Bronchial epithelial cell (primary cell): ENCODE results near the gene UBQLN1. TPM values are rescaled to one million over a fixed set of nuclear protein-coding genes. Genes with fewer than 3 reads are reported as not detected.

Experiments used
- DNase-seq: peaks from one replicate; pipeline ENCODE4 v3.0.0-alpha.2; 2010; ENCODE audit warnings: low read depth
- FAIRE-seq: peaks from 2 replicates; lab custom pipeline; 2011; peaks lifted over from hg19 to GRCh38; lab: Jason Lieb, UNC
- H3K27me3 ChIP-seq: 2 replicates; pipeline ENCODE4 v1.5.1; 2011; ENCODE audit warnings: low read length; ENCODE audit not compliant: control insufficient read depth, insufficient read depth
- H3K36me3 ChIP-seq: 2 replicates; pipeline ENCODE4 v1.5.1; 2011; ENCODE audit warnings: low read length; ENCODE audit not compliant: control insufficient read depth, insufficient read depth
- H3K4me3 ChIP-seq: 2 replicates; pipeline ENCODE4 v1.5.1; 2011; ENCODE audit warnings: mild to moderate bottlenecking, low read depth, low read length, control low read depth
- total RNA-seq: library from RNA; depleted of rRNA; stranded (reverse); fragments of >200 nt; gene quantifications from 2 replicates; pipeline ENCODE4 v1.2.1, GENCODE V29; 2014
- TF ChIP-seq, protein P1 (sequence below): IDR thresholded peaks from 2 replicates; pipeline ENCODE4 v1.5.1; 2011; ENCODE audit warnings: mild to moderate bottlenecking, moderate library complexity, low read length, control low read depth, inconsistent platforms; ENCODE audit not compliant: insufficient read depth, severe bottlenecking

Gene UBQLN1
- total RNA-seq, 1 donor from 2014 or later, result 96.4 TPM

DNA sequence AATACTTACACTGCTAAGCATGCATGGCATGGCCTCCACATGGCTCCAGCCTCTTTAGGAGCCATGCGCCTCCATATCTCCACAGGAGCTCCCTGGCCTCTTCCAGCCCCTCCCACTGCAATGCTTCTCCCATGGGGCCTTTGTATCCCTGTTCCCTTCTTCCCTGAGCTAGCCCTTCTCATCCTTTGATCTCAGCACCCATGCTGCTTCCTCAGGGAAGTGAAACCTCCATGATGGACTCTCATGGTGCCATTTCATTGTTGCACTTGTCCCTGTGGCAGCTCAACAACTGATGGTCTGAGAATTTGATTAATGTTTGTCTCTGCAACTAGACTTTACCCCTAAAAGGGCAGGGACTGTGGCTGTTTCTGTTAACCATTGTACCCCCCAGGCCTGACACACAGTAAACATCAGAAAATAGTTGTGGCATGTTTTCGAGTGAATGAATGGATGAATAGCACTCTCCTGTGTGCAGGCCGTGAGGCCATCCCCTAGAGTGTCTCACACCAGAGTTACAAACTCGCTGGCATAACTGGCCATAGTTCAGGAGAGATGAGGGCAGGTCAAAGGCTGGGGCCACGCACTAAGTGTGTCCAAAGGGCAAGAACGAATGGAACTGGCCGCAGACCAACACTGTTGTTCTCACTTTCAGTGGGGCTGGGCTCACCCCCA is 78.2 kb downstream of the UBQLN1 start:
- TF ChIP-seq, protein P1, sequence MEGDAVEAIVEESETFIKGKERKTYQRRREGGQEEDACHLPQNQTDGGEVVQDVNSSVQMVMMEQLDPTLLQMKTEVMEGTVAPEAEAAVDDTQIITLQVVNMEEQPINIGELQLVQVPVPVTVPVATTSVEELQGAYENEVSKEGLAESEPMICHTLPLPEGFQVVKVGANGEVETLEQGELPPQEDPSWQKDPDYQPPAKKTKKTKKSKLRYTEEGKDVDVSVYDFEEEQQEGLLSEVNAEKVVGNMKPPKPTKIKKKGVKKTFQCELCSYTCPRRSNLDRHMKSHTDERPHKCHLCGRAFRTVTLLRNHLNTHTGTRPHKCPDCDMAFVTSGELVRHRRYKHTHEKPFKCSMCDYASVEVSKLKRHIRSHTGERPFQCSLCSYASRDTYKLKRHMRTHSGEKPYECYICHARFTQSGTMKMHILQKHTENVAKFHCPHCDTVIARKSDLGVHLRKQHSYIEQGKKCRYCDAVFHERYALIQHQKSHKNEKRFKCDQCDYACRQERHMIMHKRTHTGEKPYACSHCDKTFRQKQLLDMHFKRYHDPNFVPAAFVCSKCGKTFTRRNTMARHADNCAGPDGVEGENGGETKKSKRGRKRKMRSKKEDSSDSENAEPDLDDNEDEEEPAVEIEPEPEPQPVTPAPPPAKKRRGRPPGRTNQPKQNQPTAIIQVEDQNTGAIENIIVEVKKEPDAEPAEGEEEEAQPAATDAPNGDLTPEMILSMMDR, result no peak
- Histone ChIP-seq H3K27me3 (no peaks in the 10 kb centered on the region), H3K36me3 (peaks cover 2% of the 10 kb centered on the region), H3K4me3 (no peak overlapping the region)
- DNase-seq (no peak), FAIRE-seq (no peak)

DNA sequence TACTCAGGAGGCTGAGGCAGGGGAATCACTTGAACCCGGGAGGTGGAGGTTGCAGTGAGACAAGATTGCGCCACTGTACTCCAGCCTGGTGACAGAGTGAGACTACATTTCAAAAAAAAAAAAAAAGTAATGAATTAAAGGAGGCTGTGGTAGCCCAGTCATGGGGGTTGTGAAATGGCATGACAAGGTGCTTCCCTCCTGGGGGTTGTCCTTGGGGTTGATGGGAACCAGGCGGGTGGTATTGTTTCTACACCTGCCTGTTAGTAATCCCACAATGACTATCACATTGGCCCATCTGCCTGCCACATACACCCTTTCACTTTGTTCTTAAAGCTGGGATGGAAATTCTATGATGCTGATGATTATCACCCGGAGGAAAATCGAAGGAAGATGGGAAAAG is 79.2 kb downstream of the UBQLN1 start:
- Histone ChIP-seq H3K27me3 (no peaks in the 10 kb centered on the region), H3K4me3 (no peak overlapping the region), H3K36me3 (peaks cover 2% of the 10 kb centered on the region)
- no peak for DNase-seq
- TF ChIP-seq, protein P1, result no peak
- no peak for FAIRE-seq

DNA sequence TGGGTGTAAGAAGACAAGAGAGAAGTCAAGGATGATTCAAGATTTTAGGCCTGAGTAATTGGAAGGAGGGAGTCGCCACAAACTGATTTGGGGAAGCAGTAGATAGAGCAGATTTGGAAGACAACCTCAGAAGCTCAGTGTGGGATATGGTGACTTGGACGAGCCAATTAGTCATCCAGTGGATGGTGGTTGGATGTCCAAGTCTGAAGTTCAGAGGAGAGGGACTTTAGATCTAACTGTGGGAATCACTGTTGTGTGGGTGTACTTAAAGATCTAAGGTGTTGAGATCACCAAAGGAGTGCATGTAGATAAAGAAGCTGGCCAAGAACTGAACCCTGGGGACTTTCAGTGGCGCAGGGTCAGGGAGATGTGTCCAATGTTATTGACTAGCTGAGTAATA is 82.6 kb downstream of the UBQLN1 start:
- DNase-seq, result no peak
- no peak for FAIRE-seq
- Histone ChIP-seq H3K36me3 (peaks cover 2% of the 10 kb centered on the region), H3K4me3 (no peak overlapping the region), H3K27me3 (no peaks in the 10 kb centered on the region)
- TF ChIP-seq, protein P1, result no peak

DNA sequence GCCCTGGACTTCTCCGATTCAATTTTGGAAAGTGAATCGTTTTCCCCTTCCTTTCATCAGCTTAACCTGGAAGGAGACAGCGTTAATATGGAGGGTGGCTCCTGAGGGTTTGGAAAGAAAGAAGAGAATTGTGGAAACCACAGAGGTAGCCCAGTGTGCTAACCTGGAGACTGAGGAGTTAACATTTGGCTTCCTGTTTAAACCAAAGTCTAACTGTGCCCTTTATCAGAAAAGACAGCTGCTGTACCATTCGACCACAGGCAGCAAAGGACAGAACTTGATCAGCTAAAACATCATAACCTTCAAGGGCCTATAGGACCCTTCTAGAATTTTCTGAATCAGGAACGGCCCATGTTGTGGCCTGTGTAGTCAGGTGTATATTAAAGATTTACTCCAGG is 84.1 kb downstream of the UBQLN1 start:
- FAIRE-seq (no peak), DNase-seq (no peak)
- Histone ChIP-seq H3K4me3 (peak overlapping the region; percentile 65), H3K27me3 (no peaks in the 10 kb centered on the region), H3K36me3 (no peaks in the 10 kb centered on the region)
- TF ChIP-seq, protein P1, result no peak

DNA sequence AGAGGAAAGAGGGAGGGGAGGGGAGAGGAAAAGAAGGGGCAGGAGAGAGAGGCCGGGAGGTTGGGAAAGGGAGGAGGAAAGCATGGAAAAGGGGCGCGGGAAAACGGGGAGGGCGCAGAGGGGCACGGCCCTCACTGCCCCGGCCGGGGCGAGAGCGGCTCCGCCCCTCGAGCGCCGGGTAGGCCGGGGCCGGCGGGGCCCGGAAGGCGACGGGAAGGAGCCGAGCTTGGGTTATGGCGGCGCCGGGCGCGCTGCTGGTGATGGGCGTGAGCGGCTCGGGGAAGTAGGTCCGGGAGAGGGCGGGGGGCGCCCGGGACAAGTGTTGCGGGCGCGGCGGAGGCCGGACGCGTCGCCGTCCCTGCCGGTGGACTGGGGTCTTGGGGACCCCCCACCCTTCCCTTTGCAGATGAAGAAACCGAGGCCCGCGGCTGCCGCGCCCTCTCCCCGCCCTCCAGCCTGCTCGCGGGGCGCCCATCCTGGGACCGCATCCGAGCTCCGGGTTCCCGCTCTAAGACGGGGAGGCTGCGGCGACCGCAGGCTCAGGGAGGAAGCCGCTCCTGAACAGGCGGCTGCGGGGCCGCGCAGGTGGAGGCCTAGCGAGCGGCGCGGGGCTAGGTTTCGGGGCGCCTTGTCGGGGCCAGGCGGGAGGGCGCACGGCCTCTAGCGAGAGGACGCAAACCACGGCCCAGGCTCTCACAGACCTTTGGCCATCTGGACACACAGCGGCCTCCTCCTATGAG is 84.6 kb downstream of the UBQLN1 start, which contains the start of gene IDNK:
IDNK (plus strand) TSS at position 205 of the 740 bp plus-strand sequence; CDS start at position 234, 29 bp downstream.
- Histone ChIP-seq H3K4me3 (peak within 1 kb of the TSS; percentile 65), H3K27me3 (no peaks in the 10 kb centered on the region), H3K36me3 (no peaks in the 10 kb centered on the region)
- DNase-seq, result peak; percentile 17
- no peak for FAIRE-seq
- TF ChIP-seq, protein P1, result no peak
